ENCODE data around the gene ZNF316.

DNA sequence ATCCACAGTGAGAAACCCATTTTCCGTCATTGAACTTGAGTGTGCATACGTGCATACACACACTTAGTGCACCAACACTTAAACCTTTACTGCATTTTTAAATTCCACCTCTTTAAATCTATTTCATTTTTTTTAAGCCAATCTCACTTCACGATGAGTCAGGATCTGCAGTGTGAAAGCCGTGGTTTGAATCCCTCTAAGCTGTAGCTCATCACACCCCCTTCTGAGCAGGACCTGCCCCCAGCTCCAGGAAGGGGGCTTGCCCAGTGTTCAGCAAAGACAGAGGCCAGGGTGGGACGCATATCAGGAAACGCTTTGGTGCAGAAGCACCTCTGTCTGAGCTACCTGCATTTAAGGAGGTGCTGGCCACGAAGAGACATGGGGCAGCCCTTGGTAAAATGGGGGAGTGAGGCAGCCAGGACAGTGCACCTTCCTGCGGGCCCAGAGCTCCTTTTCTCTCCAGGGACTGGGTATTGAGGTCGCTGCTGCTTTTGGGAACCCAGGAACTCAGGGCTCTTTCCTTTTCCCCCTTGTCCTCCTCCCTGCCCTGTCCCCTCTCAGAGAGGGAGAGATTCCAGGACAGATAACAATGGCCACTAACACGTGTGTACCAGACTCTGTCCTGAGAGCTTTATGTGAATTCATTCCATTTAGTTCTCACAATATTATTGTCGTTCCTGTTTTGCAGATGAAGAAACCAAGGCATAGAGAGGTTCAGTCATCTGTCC is 21.7 kb downstream of the ZNF316 start:
- TF ChIP-seq, protein P1, sequence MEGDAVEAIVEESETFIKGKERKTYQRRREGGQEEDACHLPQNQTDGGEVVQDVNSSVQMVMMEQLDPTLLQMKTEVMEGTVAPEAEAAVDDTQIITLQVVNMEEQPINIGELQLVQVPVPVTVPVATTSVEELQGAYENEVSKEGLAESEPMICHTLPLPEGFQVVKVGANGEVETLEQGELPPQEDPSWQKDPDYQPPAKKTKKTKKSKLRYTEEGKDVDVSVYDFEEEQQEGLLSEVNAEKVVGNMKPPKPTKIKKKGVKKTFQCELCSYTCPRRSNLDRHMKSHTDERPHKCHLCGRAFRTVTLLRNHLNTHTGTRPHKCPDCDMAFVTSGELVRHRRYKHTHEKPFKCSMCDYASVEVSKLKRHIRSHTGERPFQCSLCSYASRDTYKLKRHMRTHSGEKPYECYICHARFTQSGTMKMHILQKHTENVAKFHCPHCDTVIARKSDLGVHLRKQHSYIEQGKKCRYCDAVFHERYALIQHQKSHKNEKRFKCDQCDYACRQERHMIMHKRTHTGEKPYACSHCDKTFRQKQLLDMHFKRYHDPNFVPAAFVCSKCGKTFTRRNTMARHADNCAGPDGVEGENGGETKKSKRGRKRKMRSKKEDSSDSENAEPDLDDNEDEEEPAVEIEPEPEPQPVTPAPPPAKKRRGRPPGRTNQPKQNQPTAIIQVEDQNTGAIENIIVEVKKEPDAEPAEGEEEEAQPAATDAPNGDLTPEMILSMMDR (IDR thresholded peaks at IDR 0.05; ENCODE audit: low read length) = no peak
- no peak for TF ChIP-seq EZH2 (optimal IDR thresholded peaks at IDR 0.05; ENCODE audit: low read depth, low read length)
- no peak for TF ChIP-seq EZH2phosphoT487 (IDR thresholded peaks at IDR 0.05; ENCODE audit: low read length)

Measured in MM.1S (cell line).